RPMI7951 (cell line): ENCODE data around the gene SYT8. TPM values are rescaled to one million over a fixed set of nuclear protein-coding genes. Genes with fewer than 3 reads are reported as not detected.

Source experiments
- DNase-seq: peaks from one replicate; pipeline ENCODE4 v3.0.0-alpha.2; 2012; ENCODE audit warnings: low read depth
- total RNA-seq: library from RNA; depleted of rRNA; stranded (reverse); fragments of >200 nt; shearing (Covaris generic); gene quantifications from 2 replicates; pipeline ENCODE4 v1.2.3, GENCODE V29; 2014

Gene SYT8
- total RNA-seq, 1 experiment from 2014 or later: not detected

DNA sequence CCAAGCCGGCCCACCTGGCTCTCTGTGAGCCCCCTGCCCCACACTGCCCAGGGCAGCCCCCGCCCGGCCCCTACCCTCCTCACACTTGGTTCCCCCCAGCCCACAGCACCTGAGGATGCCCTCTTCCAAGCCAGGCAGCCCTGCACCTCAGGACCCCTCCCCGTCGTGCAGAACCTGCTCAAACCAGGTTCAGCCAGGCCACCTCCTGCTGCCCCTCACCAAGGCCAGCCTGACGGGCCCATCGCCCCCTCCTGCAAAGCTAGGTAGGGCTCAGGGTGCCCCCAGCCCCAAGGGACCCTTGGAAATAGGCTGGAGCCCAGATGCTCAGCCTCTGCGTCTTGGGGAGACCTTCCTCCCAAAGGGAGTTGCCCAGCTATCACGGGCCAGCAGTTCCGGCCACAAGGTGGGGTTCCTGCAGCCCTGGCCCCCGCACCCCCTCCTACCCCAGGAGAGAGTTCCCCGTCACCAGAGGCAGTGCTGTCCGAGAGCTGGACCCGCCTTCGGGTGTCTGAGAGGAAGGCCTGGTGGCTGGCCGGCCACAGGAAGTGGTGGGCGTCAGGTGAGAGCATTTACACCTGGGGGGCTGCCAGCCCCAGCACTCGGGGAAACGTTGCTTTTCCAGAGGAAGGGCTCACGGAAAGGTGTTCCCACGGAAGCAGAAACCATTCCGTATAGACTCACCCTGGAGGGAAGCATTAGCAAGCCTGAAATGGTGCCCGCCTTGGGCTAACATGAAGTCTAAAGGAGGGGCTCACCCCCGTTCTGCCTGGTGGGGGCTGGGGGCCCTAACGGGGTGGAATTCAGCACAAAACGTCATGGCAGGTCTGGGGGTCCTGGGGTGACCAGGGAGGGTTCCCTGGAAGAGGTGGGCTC is 3.2 kb upstream of the SYT8 start:
- no peak for DNase-seq

DNA sequence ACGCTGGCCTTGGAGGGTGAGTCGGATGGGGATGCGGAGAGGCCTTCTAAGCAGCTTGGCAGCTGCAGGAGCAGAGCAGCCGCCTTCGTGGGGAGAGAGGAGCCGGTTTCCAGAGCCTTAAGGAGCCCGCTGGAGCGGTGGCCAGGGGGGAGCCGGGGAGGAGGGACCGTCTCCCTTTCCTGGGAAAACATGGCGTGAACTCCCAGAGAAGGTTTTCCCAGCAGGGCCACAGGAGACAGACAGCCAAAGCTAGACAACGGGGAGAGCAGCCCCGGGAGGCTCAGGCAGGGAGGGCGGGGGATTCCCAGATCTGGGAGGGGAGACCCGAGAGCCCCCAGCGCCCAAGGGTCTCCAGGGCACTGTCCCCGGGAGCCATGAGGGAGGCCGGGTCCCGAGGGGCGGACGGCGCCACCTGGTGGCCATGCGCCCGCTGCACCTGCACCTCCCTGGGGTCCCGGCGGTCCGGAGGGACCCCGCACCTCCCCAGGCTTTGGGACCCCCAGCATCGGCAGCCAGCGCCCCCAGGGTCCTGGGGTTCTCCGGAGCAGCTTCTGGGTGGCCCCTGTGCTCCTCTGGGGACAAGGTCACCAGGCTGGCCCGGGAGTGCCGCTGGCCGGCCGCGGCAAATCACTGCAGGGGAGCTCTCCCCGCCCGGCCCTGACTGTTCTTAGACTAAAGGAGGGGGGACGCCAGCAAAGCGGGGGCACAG is 2.4 kb upstream of the SYT8 start:
- peak; percentile 46 for DNase-seq

DNA sequence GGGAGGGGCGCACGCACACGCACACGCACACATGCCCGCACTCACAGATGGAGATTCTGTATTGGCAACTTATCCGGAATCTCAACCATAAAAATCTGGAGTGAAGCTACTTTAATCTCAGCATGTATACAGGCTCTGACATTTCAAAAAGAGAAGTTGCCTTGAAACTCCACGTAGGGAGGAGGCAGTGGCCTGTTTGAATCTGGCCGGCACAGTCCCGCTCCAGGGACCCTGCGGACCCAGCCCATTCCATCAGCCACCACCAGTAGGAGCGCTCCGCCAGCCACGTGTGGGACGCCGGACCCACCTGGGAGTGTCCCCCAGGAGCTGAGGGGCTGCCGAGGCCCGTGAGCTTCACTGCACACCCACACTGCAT is 1.9 kb upstream of the SYT8 start:
- DNase-seq: no peak

DNA sequence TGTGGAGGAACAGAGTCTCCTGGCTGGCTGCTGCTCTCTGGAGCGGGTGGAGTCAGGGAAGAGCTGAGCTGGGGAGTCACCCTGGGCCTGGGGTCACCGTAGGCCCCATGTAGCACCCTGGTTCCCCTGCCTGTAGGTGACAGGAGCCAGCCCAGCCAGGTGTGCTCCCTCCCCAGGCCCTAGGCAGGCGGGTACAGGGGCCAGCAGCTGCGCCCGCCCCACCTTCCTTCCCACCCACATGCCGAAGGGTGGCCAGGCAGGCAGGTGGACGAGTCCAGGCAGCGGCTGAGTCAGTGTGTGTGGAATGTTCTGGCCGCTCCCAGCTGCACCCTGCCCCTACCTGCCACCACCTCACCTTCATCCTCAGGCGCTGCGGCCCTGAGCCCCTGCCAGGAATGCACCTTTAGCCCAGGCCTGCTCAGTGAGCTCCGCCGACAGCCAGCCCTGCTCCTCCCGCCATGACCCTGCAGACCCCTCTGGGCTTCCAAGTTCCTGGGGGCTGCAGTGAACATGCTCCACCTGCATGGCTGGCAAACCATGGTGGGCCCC is 654 bp upstream of the SYT8 start:
- no peak for DNase-seq

DNA sequence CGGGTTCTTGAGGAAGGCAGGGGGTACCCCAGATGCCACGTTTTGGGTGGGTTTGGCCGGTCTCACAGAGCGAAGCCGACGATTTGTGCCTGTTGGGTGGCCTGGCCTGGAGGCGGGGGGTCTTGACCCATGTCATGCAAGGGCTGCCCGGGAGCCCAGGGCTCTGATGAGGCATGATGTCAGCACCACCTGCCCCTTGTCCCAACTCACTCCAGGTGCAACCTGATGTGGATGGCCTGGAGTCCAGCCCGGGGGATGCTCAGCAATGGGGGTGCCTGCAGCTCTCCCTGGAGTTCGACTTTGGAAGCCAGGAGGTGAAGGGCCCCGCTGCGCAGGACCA is 851 bp downstream of the SYT8 start:
- no peak for DNase-seq

DNA sequence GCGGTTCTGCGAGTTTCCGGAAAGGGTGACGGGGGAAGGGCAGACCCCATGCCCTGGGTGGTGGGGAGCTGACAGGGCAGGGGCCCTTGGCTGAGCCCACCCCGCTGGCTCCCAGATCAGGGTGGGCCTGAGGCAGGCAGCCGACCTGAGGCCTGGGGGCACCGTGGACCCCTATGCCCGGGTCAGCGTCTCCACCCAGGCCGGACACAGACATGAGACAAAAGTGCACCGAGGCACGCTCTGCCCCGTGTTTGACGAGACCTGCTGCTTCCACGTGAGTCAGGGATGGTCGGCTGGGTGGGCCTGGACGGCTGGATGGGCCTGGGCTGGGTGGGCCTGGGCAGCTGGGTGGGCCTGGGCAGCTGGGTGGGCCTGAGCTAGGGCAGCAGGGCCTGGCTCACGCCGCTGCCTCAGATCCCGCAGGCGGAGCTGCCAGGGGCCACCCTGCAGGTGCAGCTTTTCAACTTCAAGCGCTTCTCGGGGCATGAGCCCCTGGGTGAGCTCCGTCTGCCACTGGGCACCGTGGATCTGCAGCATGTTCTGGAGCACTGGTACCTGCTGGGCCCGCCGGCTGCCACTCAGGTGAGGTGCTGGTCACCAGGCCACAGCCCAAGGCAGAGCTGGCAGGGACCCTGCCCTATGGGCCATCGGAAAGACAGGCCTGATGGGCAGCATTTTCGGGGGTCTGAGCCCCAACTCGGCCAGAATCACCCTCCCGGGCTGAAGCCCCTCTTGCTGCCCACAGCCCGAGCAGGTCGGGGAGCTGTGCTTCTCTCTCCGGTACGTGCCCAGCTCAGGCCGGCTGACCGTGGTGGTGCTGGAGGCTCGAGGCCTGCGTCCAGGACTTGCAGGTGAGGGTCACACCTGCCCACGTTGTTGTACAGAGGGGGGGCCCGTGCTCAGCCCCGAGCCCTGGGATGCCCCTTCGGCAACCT is 1.5 kb downstream of the SYT8 start:
- DNase-seq: no peak

DNA sequence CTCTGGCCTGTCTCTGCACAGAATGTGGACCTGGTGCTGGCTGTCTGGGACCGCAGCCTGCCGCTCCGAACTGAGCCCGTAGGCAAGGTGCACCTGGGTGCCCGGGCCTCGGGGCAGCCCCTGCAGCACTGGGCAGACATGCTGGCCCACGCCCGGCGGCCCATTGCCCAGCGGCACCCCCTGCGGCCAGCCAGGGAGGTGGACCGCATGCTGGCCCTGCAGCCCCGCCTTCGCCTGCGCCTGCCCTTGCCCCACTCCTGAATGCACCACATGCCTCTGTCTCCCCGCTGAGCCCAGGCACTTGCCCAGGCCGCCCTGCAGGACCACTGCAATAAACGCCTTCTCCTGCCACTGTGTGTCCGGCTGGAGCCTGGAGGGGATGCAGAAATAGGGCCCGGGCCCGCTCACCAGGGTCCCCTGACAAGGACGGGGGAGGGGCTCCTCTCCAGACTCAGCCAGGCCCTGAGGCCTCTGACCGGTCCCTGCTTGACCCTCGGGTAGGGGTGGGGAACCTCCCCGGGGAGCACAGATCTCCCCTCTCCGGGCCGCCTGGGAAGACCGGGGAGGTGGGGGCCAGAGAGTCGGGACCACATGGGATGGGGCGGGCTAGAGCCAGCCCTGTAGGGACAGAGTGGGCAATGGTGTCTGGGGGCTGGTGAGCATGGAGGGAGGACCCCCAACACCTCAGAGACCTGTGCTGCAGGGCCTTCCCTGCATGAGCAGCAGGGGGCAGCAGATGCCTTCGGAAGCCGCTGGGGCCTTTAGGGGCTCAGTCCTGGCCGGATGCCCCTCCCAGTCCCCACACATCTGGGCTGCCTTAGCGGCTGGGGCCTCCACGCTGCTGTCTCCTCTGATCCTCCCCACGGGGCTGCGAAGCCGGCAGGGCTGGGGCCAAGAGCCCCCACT is 2.6 kb downstream of the SYT8 start:
- DNase-seq: peak; percentile 47

DNA sequence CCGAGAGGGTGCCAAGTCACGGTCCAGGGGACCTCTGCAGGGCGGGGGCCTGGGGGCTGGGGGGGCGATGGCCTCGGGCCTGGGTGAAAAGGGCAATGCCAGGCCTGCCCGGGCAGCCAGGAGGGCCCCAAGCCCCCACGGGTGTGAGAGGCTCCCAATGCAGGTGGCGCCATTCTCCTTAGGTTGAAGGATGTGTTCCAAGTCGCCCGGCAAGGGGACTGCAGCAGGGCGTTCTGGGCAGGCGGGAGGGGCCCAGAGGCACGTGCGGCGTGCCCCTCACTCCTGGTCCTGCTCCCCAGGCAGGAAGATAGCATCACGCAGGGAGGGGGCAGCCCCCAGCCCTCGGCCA is 3.3 kb downstream of the SYT8 start:
- no peak for DNase-seq

DNA sequence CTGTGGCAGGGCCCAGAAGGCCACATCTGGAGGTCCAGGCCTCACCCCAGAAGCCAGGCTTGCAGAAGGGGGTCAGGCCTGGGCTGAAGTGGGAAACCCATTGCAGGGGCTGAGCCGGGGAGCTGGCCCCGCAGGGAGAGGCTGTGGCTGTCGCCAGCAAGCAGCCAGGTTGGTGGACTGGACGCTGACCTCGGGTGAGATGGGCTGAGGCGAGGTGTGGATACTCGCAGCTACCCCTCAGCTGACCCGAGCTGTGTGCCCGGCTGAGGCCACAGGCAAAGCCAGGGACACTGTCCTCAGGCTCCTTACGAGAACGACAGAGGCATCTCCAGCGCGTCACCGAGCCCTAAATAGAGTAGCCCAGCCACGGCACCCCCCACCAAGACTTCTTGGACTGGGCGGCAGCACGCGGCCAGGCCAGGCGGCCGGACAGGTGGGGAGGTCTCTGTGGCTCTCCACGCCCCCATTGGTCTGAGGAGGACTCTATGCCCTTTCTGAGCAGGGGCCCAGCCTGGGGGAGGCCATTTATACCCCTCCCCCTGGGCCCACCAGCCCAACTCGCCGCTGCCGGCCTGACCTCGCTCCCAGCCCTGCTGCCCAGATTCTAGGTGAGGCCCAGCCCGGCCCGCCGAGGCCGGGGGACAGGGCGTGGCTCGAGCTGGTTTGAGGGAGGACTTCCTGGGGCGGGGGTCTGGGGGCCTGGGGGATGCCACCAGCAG is 3.8 kb downstream of the SYT8 start, which contains the start of gene TNNI2:
Gene TNNI2, plus strand, starts transcription at position 556 of the 719 bp plus-strand sequence. CDS start 716 bp downstream, outside the sequence.
- DNase-seq: no peak

DNA sequence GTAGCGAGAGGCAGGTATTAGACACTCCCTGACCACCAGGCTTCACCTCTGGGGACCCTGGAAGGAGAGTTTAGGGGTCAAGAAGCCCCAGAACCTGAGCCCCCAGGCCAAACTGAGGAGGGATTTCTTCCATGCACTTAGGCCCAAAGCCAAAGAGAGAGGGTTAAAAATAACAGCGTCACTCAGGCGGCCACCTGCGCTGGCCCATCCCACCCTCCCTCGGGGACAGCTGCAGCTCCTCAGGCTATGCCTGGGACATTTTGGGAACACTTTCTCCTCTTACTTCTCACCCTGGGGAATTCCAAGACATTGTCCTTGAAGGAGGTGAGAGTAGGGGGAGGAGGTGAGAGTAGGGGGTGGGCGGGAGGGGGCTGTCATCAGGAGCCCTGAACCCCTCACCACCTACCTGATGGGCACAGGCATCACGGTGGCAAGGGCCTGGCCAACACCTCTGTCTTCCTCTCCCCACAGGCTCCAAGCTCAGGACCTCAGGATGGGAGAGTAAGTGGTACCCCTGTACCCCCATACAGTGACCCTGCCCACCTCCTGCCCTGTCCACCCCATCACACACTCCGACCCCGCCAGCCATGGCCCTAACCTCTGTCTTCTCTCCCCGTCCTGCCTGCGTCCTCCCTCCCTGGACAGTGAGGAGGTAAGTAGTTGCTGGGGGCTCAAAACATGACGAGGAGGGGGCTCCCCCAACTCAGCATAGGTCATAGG is 4.6 kb downstream of the SYT8 start:
- DNase-seq: no peak

DNA sequence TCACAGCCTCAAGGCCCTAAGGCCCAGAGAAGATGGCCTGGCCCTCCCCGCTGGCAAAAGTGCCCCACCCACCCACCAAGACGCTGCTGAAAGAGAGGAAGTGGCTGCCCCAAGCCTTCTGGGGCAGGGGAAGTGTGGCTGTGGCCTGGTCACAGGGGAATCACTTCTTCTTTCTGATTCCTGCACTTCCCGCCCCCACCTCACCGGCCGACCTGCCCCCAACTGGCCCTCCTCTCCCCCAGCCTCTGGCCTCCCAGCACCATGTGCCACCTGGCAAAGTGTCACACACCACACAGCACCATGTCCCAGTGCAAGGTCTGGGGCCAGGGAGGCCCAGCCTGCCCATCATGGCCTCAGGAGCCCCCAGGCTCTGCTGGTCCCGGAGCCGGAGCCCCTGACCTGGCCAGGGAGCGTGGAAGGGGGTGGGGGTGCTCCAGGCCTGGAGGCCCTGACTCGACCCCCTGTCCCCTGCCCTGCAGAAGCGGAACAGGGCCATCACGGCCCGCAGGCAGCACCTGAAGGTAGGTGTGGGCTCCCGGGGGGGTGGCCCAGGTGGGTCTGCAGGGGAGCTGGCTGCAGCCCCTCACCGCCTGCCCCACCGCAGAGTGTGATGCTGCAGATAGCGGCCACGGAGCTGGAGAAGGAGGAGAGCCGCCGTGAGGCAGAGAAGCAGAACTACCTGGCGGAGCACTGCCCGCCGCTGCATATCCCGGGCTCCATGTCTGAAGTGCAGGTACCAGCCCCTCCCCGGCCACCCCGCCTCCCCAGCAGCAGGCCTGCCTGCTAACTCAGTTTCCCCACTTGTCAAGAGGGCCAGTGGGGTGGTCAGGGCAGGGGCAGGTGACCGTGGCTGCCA is 5.4 kb downstream of the SYT8 start:
- DNase-seq: no peak

DNA sequence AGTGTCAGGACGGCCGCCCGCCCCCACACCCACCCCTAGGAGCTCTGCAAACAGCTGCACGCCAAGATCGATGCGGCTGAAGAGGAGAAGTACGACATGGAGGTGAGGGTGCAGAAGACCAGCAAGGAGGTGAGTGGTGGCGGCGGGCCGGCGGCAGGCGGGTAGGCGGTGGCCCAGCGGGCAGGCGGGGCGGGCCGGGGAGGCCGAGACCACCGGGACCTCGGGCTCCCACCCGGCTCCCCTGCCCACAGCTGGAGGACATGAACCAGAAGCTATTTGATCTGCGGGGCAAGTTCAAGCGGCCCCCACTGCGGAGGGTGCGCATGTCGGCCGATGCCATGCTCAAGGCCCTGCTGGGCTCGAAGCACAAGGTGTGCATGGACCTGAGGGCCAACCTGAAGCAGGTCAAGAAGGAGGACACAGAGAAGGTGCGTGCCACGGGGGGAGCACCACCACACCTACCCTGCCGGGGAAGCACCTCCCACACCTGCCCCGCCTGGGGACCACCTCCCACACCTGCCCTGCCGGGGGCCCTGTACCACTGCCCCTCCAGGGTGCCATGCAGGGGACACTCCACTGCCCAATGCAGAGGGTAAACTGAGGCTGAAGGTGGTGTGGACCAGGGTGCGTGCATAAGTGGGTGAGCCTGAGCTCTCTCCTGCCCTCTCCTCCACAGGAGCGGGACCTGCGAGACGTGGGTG is 6.1 kb downstream of the SYT8 start:
- DNase-seq: no peak

DNA sequence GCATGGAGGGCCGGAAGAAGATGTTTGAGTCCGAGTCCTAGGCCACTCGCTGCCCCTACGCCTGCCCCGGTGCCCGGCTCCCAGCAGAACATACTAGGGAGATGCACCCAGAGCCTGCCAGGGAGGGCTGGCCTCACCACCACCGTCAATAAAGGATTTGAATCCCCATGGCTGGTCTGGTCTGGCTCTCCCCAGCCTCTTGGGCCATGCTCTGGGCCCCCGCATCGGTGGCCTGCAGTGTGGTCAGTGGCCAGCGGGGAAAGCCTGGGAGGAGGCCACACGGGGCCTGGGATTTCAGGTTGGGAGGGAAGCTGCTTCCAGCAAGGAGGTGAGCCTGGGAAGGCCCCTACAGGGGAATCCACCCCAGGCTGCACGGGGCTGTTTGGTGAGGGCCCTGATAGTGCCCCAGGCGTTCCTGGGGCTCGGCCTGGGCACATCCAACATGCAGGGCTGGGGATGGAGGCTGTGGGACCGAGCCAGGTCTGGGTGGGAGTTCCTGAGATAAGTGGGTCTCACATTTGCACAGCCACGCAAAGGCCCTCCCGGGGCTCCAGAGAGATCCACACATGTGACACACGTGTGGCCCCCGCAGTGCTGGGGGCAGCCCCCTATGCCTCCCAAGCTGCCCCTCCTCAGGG is 6.8 kb downstream of the SYT8 start:
- DNase-seq: no peak

DNA sequence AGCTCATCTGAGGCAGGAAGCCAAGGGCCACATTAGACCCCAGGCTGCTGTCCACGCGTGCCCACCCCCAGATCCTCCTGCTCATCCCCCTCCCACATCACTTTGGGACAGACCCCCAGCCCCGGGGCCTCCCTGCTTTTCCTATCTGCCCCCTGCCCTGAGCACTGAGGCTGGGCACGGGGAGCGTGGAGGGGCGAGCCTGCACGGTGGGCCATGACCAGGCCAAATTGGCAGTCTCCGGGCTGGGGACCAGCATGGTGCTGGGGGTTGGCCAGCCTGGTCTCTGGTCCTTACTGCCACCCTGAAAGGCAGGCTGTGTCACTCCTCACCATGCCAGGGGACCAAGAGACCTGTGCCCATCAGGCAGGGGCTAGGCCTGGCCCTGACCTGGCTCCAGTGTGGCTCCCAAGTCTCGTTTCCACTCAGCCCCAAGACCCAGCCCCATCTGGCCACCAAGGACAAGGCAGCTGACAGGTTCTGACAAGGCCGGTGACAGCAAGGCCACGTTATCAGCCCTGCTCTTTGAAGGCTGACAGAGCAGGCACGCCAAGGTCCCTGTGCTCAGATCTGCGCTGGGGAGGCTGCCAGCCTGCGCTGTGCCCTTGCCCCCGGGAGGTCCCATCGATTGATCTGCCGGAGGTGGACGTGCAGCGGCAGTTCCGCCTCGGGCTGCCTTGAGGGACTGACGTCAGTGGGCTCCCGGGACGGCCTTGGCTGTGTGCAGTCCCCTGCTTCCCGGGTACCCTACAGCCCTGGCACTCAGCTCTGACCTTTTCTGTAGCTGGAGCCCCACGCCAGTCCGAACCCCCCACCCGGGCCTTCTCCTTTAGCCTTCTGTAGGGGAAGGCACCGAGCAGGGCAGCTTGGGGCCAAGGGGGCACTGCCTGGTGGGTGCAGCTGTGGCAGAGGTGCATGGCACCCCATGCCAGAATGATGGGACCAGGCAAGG is 7.6 kb downstream of the SYT8 start:
- DNase-seq: no peak

DNA sequence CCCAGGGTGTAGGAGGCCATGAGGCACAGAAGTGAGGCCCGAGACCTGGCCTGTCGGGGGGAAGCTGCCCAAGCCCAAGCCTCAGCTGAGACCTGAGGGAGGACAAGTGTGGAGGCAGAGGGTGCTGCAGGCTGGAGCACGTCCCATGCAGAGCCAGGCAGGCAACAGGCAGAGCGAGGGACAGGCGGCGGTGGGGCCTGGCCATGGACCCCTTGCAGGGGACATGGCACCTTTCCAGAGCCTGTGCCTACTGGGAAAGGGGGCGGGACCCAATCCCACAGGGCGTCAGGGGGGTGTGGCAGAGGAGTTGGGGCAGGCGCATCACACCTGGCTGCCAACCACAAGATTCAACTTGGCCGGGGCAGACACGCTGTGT is 8.3 kb downstream of the SYT8 start:
- DNase-seq: no peak

DNA sequence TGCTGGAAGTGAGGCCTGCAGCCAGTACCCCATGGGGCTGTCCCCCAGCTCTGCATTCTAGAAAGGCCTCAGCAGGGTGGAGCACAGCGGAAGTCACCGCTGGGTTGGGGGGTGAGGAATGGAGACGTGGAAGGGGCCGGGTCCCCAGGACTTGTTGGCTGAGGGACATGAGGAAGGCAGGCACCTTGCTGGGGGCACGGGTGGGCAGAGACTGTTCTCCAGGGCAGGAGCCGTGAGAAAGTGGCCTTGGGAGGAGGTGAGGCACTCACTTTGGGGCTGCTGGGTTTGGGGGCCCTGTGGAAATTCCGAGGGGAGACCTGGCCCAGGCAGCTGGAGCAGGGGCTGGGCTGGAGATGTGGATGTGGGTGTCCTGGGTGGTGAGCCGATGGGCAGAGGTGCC is 9.0 kb downstream of the SYT8 start:
- DNase-seq: no peak
